Right lung (tissue), 5 donors: ENCODE results near the gene SP100. TPM values are rescaled to one million over a fixed set of nuclear protein-coding genes. Genes with fewer than 3 reads are reported as not detected.

Experiments used
- polyA plus RNA-seq, 5 donors: library from polyadenylated mRNA; unstranded; fragments of 120-200 nt; gene quantifications; one replicate each; pipeline versions ENCODE4 v1.2.1 to v1.2.3, GENCODE V29; 2013; ENCODE audit warnings: inconsistent platforms in 1 of 5, low replicate concordance in 1 of 5; ENCODE audit not compliant: insufficient read length in 5 of 5, insufficient read depth in 1 of 5

SP100 gene
- polyA plus RNA-seq, 5 donors: 44.0 to 75.2 (median 68.4) TPM

Other genes starting within 250 kb of the SP100 start
- gene SP110, start 196.2 kb upstream of the SP100 start, polyA plus RNA-seq: 10 to 100 TPM; 27.6 to 44.7 (median 37.1) TPM
- gene SP140, start 190.5 kb upstream of the SP100 start, polyA plus RNA-seq: 1 to 10 TPM in 3 of 5 donors, under 1 TPM in 2; 0.74 to 2.6 (median 1.1) TPM
- gene SP140L, start 89.0 kb upstream of the SP100 start, polyA plus RNA-seq: 10 to 100 TPM; 11.8 to 18.7 (median 14.0) TPM